ENCODE results near the gene BICD1. TPM values are rescaled to one million over a fixed set of nuclear protein-coding genes. Genes with fewer than 3 reads are reported as not detected.

The BICD1 gene
- total and polyA plus RNA-seq, 2 donors (not counting 1 experiment from before 2014, with no cell fraction given) = 15.2 to 93.5 TPM

DNA sequence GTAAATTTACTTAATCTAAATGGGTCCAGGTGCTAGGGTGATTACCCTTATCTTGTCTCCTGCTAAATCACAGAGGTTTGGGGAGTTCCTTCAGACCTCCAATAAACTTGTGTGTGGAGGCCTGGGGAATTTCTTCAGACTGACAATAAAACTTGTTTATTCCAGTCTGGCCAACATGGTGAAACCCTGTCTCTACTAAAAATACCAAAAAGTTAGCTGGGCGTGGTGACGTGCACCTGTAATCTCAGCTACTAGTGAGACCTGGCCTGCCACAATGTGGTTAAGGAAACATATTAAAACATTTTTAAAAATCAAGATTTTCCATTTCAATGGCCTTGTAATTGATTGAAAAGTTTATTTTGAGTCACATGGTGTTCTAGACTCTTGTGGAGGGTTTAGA lies 165.8 kb downstream of the BICD1 start:
- Histone ChIP-seq H3K9ac (ENCODE audit: low read length) (peak overlapping the region; percentile 45), H3K4me1 (ENCODE audit: control insufficient read depth in 2 of 2, insufficient read depth in 2 of 2, low read length in 2 of 2) (peaks cover 38 to 40% of the 10 kb centered on the region in 2 donors), H3K79me2 (ENCODE audit: control insufficient read depth, insufficient read depth, low read length) (peaks cover 24% of the 10 kb centered on the region), H3K27ac (ENCODE audit: low read length in 2 of 2) (peak overlapping the region; percentile 88 to 95), H3K9me3 (ENCODE audit: control extremely low read depth in 1 of 3, control insufficient read depth in 2 of 3, insufficient read depth in 1 of 3, low read length in 2 of 3) (no peaks in the 10 kb centered on the region), H3K36me3 (replicated peaks in 1 of 2; ENCODE audit: control extremely low read depth in 1 of 2, control insufficient read depth in 1 of 2, extremely low read depth in 1 of 2, insufficient read depth in 2 of 2, low read length in 1 of 2) (peaks cover 0 to 2% of the 10 kb centered on the region in 2 experiments), H3K4me3 (ENCODE audit: control extremely low read depth in 1 of 5, extremely low read depth in 1 of 5, insufficient read depth in 1 of 5, low read depth in 2 of 5, low read length in 4 of 5) (peak overlapping the region in 1 of 5 experiments; percentile 28), H2AFZ (ENCODE audit: insufficient read depth, low read depth, low read length, poor library complexity, severe bottlenecking) (peak overlapping the region; percentile 51), H4K20me1 (ENCODE audit: control insufficient read depth, insufficient read depth, low read length, poor library complexity, severe bottlenecking) (no peaks in the 10 kb centered on the region), H3K27me3 (replicated peaks in 1 of 4; ENCODE audit: control extremely low read depth in 1 of 4, control insufficient read depth in 3 of 4, insufficient read depth in 4 of 4, low read length in 3 of 4) (no peaks in the 10 kb centered on the region), H3K4me2 (replicated peaks; ENCODE audit: low read depth, low read length, poor library complexity, severe bottlenecking) (peak overlapping the region; percentile 63)
- POLR2A ChIA-PET = no interaction called here
- Mint-ChIP-seq H3K27ac (peak overlapping the region; percentile 98), H3K4me3 (peak overlapping the region; percentile 79), H3K4me1 (peaks cover 36% of the 10 kb centered on the region), H3K9me3 (ENCODE audit: insufficient read depth) (no peaks in the 10 kb centered on the region), H3K27me3 (no peaks in the 10 kb centered on the region)
- no peak for TF ChIP-seq EZH2 (IDR thresholded peaks at IDR 0.05; ENCODE audit: borderline replicate concordance, insufficient read depth, low read depth, low read length, poor library complexity, severe bottlenecking)
- TF ChIP-seq, protein P1, sequence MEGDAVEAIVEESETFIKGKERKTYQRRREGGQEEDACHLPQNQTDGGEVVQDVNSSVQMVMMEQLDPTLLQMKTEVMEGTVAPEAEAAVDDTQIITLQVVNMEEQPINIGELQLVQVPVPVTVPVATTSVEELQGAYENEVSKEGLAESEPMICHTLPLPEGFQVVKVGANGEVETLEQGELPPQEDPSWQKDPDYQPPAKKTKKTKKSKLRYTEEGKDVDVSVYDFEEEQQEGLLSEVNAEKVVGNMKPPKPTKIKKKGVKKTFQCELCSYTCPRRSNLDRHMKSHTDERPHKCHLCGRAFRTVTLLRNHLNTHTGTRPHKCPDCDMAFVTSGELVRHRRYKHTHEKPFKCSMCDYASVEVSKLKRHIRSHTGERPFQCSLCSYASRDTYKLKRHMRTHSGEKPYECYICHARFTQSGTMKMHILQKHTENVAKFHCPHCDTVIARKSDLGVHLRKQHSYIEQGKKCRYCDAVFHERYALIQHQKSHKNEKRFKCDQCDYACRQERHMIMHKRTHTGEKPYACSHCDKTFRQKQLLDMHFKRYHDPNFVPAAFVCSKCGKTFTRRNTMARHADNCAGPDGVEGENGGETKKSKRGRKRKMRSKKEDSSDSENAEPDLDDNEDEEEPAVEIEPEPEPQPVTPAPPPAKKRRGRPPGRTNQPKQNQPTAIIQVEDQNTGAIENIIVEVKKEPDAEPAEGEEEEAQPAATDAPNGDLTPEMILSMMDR (IDR thresholded peaks at IDR 0.05) = no peak
- no CpG with 5 or more reads among the region's 2 CpGs for WGBS (ENCODE audit: insufficient coverage)
- intact Hi-C loops (cut with micrococcal nuclease) = loop anchor here (1.0 to 5.0 kb wide), 3 partner anchors 40 to 405 kb away; partner anchors contain the start of gene DNM1L
- ATAC-seq (ENCODE audit: low read depth) (peak; percentile 29), DNase-seq (peak; percentile 52)
- CTCF ChIA-PET = interaction anchor here (0.6 to 1.4 kb wide), 3 partner anchors 9 to 619 kb away, joined by 3 to 5 read pairs (median 4); no protein-coding TSS in a partner anchor

DNA sequence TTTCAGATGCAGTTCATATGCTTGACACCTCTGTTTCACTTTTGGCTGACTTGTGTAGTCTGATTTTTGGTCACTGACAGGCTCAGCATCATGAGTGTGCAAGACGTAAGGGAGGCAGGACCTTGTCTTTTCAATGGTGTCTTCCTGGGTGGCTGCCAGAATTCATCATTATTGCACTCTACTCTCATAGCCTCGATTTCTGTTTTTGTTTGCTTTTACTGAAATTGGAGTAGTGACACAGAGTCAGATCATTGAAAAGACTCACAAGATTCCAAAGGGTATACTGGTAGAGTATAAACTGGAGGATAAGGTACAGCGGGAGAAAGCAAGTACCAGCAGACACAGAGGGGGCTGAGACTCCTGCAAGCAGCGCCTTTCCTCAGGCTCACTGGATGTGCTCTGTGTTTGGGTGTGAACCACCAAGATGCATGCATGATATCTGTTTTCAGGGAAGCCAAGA lies 166.4 kb downstream of the BICD1 start:
- peak overlapping the region; percentile 45 for H3K9ac ChIP-seq (ENCODE audit: low read length)

More for the DNA sequence above, 166.4 kb downstream of the BICD1 start:
- Histone ChIP-seq H3K79me2 (ENCODE audit: control insufficient read depth, insufficient read depth, low read length) (peaks cover 22% of the 10 kb centered on the region), H3K27ac (ENCODE audit: low read length in 2 of 2) (peak overlapping the region; percentile 88 to 95), H3K36me3 (replicated peaks in 1 of 2; ENCODE audit: control extremely low read depth in 1 of 2, control insufficient read depth in 1 of 2, extremely low read depth in 1 of 2, insufficient read depth in 2 of 2, low read length in 1 of 2) (peaks cover 0 to 2% of the 10 kb centered on the region in 2 experiments), H3K27me3 (replicated peaks in 1 of 4; ENCODE audit: control extremely low read depth in 1 of 4, control insufficient read depth in 3 of 4, insufficient read depth in 4 of 4, low read length in 3 of 4) (no peaks in the 10 kb centered on the region), H3K4me3 (ENCODE audit: control extremely low read depth in 1 of 5, extremely low read depth in 1 of 5, insufficient read depth in 1 of 5, low read depth in 2 of 5, low read length in 4 of 5) (peak overlapping the region in 2 of 5 experiments; percentile 1 to 28), H3K4me1 (ENCODE audit: control insufficient read depth in 2 of 2, insufficient read depth in 2 of 2, low read length in 2 of 2) (peaks cover 38 to 40% of the 10 kb centered on the region in 2 donors), H4K20me1 (ENCODE audit: control insufficient read depth, insufficient read depth, low read length, poor library complexity, severe bottlenecking) (no peaks in the 10 kb centered on the region), H2AFZ (ENCODE audit: insufficient read depth, low read depth, low read length, poor library complexity, severe bottlenecking) (peak overlapping the region; percentile 51), H3K4me2 (replicated peaks; ENCODE audit: low read depth, low read length, poor library complexity, severe bottlenecking) (peak overlapping the region; percentile 63), H3K9me3 (ENCODE audit: control extremely low read depth in 1 of 3, control insufficient read depth in 2 of 3, insufficient read depth in 1 of 3, low read length in 2 of 3) (no peaks in the 10 kb centered on the region)
- intact Hi-C loops (cut with micrococcal nuclease) = loop anchor here (1.0 to 5.0 kb wide), 3 partner anchors 8 to 404 kb away; partner anchors contain the start of gene DNM1L
- Mint-ChIP-seq H3K4me3 (peak overlapping the region; percentile 79), H3K9me3 (ENCODE audit: insufficient read depth) (no peaks in the 10 kb centered on the region), H3K4me1 (peaks cover 36% of the 10 kb centered on the region), H3K27ac (peak overlapping the region; percentile 98), H3K27me3 (no peaks in the 10 kb centered on the region)
- TF ChIP-seq EZH2 (IDR thresholded peaks at IDR 0.05; ENCODE audit: borderline replicate concordance, insufficient read depth, low read depth, low read length, poor library complexity, severe bottlenecking) = no peak
- TF ChIP-seq, protein P1 (IDR thresholded peaks at IDR 0.05) = no peak
- POLR2A ChIA-PET = interaction anchor here (1.1 to 1.7 kb wide), 3 partner anchors 8 to 134 kb away, joined by 4 to 7 read pairs (median 6); no protein-coding TSS in a partner anchor
- DNase-seq (peak; percentile 40), ATAC-seq (ENCODE audit: low read depth) (peak; percentile 29)
- CTCF ChIA-PET = interaction anchor here (0.7 to 1.4 kb wide), 4 partner anchors 26 to 620 kb away, joined by 3 to 4 read pairs (median 4); no protein-coding TSS in a partner anchor
- WGBS (ENCODE audit: insufficient coverage) = 100% methylated on average over 2 of the region's 4 CpGs
